ENCODE results near the gene AMBRA1. TPM values are rescaled to one million over a fixed set of nuclear protein-coding genes. Genes with fewer than 3 reads are reported as not detected.

AMBRA1 gene
- total and polyA plus RNA-seq, 11 donors: 5.6 to 23.5 (median 16.2) TPM

DNA sequence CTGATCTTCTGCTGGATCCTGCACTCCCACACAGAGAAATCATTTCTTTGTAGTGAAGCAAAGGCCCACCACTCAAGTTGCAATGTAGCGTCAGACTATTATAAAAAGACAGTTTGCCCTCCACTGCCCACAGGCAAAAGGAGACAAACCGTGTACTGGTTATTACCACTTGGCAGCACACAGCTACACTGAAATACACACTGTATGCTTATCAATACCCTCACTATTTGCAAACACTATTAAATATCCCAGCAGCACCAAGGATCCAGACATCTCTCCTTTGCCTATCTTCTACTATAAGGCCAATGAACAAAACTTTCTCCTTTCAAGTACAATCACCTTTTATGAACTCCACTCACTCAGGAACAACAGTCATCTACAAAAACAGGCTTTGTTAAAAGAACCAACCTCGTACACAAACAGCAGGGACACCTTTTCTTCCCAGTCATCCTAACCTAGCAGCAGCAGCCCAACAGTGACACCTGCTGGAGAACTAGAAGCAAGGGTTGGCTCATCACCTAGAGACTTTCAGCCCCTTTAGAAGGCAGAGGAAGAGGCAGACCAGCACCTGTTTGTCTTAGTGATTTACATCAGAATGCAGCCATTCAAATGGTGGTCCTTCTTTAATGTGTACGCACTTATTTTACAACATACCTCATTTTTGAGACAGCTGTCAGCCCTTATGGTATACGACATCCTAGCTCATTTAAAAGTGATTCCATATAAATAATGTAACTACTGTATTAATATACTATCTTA, 56.1 kb downstream of the AMBRA1 start:
- TF ChIP-seq POLR2A (IDR thresholded peaks at IDR 0.05): no peak
- TF ChIP-seq, protein P1, sequence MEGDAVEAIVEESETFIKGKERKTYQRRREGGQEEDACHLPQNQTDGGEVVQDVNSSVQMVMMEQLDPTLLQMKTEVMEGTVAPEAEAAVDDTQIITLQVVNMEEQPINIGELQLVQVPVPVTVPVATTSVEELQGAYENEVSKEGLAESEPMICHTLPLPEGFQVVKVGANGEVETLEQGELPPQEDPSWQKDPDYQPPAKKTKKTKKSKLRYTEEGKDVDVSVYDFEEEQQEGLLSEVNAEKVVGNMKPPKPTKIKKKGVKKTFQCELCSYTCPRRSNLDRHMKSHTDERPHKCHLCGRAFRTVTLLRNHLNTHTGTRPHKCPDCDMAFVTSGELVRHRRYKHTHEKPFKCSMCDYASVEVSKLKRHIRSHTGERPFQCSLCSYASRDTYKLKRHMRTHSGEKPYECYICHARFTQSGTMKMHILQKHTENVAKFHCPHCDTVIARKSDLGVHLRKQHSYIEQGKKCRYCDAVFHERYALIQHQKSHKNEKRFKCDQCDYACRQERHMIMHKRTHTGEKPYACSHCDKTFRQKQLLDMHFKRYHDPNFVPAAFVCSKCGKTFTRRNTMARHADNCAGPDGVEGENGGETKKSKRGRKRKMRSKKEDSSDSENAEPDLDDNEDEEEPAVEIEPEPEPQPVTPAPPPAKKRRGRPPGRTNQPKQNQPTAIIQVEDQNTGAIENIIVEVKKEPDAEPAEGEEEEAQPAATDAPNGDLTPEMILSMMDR (IDR thresholded peaks at IDR 0.05): peak; percentile 80 to 94 (median 90)
- Histone ChIP-seq H3K4me1 (peaks cover 0 to 26% (median 8%) of the 10 kb centered on the region in 12 donors), H3K27me3 (no peaks in the 10 kb centered on the region), H3K4me3 (no peak overlapping the region), H3K27ac (no peak overlapping the region), H3K36me3 (peaks cover 0 to 39% (median 27%) of the 10 kb centered on the region in 9 donors), H3K9me3 (no peaks in the 10 kb centered on the region)
- intact Hi-C loops (cut with DNase I): loop anchor here in 8 of 10 donors (1.0 to 10.0 kb wide), 8 partner anchors 53 to 303 kb away; partner anchors contain the start of gene CHRM4 (in 3 of the 8)
- peak in 4 of 5 donors; percentile 53 to 63 (median 60) for DNase-seq
- 52 to 60% (median 53%) methylated on average over 5 of the region's 5 CpGs for WGBS, 4 donors
- peak; percentile 46 to 78 (median 74) for ATAC-seq

DNA sequence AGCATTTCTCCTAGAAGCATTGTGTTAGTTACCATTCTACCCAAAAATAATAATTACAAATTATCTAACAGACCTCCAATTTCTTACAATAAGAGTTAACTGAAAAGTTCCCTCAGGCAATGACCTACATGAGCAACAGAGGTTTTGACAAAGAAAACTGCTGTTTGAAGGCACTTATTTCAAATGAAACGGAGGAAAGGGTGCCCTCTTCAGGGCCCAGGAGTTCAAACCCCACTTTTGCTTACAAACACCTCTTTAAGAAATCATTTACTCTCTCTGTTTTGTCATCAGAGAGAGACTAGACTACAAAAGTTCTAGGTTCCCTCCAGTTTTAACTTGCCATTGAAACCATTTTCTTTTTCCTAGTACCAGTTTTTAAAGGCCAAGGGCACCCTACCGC, 56.7 kb downstream of the AMBRA1 start:
- Histone ChIP-seq H3K4me1 (peaks cover 0 to 26% (median 8%) of the 10 kb centered on the region in 12 donors), H3K4me3 (no peak overlapping the region), H3K27ac (no peak overlapping the region), H3K36me3 (peaks cover 0 to 33% (median 21%) of the 10 kb centered on the region in 9 donors), H3K27me3 (no peaks in the 10 kb centered on the region), H3K9me3 (no peaks in the 10 kb centered on the region)
- TF ChIP-seq, protein P1 (IDR thresholded peaks at IDR 0.05): no peak
- no peak for TF ChIP-seq POLR2A (IDR thresholded peaks at IDR 0.05)
- ATAC-seq: no peak
- 74 to 84% (median 80%) methylated on average over 2 of the region's 2 CpGs for WGBS, 4 donors
- DNase-seq: no peak
- intact Hi-C loops (cut with DNase I): loop anchor here in 8 of 10 donors (1.0 to 10.0 kb wide), 8 partner anchors 52 to 302 kb away; partner anchors contain the start of gene CHRM4 (in 3 of the 8)

DNA sequence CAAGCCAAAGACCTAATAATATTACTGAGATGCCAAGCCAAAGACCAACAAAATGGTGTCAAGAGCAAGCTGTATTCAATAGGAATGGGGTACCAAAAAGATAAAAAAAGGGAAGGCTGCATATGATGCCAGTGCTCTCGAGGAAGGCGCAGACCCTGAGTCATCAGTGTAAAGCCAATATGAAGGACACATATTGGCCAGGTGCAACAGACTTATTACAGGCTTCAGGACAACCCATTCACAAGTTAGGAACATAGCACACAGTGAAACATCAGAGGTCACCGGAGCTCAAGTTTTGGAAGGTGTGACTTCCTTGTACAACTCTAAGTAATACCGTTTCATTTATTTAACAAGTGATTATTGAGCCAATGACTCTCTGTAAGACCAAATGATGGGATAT, 58.1 kb downstream of the AMBRA1 start:
- Histone ChIP-seq H3K36me3 (peaks cover 0 to 19% (median 7%) of the 10 kb centered on the region in 9 donors), H3K27ac (no peak overlapping the region), H3K4me3 (no peak overlapping the region), H3K27me3 (no peaks in the 10 kb centered on the region), H3K9me3 (no peaks in the 10 kb centered on the region), H3K4me1 (peaks cover 0 to 26% (median 4%) of the 10 kb centered on the region in 12 donors)
- ATAC-seq: no peak
- whole genome bisulfite sequencing, 4 donors: 88 to 93% (median 90%) methylated on average over 4 of the region's 4 CpGs
- no peak for TF ChIP-seq POLR2A (IDR thresholded peaks at IDR 0.05)
- TF ChIP-seq, protein P1 (IDR thresholded peaks at IDR 0.05): no peak
- intact Hi-C loops (cut with DNase I): loop anchor here in 8 of 10 donors (2.0 to 10.0 kb wide), 7 partner anchors 51 to 301 kb away; partner anchors contain the start of gene CHRM4 (in 3 of the 8)
- no peak for DNase-seq

DNA sequence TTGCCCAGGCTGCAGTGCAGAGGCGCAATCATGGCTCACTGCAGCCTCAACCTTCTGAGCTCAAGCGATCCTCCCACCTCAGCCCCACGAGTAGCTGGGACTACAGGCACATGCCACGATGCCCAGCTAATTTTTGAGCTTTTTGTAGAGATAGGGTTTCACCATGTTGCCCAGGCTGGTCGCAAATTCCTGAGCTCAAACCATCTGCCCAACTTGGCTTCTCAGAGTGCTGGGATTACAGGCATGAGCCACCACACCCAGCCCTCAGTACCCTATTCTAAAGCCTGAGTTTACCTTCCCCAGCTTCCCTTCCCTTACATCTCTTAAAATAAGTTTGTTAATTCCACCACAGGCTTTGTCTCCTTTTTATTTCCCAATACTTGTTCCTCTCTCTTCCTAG, 59.1 kb downstream of the AMBRA1 start:
- H3K36me3 ChIP-seq: peaks cover 0 to 9% (median 0%) of the 10 kb centered on the region in 9 donors
- H3K4me3 ChIP-seq: no peak overlapping the region
- DNase-seq: no peak
- TF ChIP-seq POLR2A (IDR thresholded peaks at IDR 0.05): no peak
- TF ChIP-seq, protein P1 (IDR thresholded peaks at IDR 0.05): no peak
- H3K27me3 ChIP-seq: no peaks in the 10 kb centered on the region
- H3K4me1 ChIP-seq: peaks cover 0 to 33% (median 11%) of the 10 kb centered on the region in 12 donors
- H3K27ac ChIP-seq: no peak overlapping the region
- 90 to 96% (median 92%) methylated on average over 5 of the region's 5 CpGs for WGBS, 4 donors
- intact Hi-C loops (cut with DNase I): loop anchor here in 8 of 10 donors (5.0 to 10.0 kb wide), 6 partner anchors 42 to 300 kb away; partner anchors contain the start of gene CHRM4 (in 2 of the 8)
- H3K9me3 ChIP-seq: no peaks in the 10 kb centered on the region
- ATAC-seq: no peak
